Fibroblast of villous mesenchyme (primary cell): ENCODE data around the gene LMX1A. TPM values are rescaled to one million over a fixed set of nuclear protein-coding genes. Genes with fewer than 3 reads are reported as not detected.

Experiments
- DNase-seq: peaks from one replicate; pipeline ENCODE4 v3.0.0-alpha.2; 2010; ENCODE audit warnings: low read depth
- H3K4me3 ChIP-seq: 2 replicates; pipeline ENCODE4 v1.5.1; 2011; ENCODE audit warnings: low read depth, mild to moderate bottlenecking, low read length
- total RNA-seq: library from RNA; depleted of rRNA; stranded (reverse); fragments of >200 nt; gene quantifications from 2 replicates; pipeline ENCODE4 v1.2.3, GENCODE V29; 2012
- TF ChIP-seq, protein P1 (sequence below): IDR thresholded peaks from 2 replicates; pipeline ENCODE4 v1.5.1; 2012; ENCODE audit warnings: low read depth, mild to moderate bottlenecking, low read length; ENCODE audit not compliant: insufficient read depth

LMX1A gene
- total RNA-seq, 1 donor = not detected

DNA sequence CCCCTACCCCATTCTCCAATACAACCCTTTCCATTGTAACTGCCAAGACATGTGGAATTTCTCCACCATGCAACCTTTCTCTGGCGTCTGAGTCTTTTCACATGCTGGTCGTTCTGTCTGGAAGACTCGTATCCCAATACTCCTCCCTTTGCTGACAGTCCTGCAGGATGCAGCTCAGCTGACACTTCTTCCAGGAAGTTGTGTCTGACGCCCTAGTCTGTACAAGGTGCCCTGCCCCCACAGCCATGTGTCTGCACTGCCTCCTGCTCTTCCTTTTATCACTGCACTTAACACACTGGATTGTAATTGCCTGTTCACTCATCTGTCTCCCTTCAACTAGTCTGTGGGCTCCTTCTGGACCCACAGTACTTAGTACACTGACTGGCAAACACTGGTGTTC is 188.0 kb downstream of the LMX1A start:
- TF ChIP-seq, protein P1, sequence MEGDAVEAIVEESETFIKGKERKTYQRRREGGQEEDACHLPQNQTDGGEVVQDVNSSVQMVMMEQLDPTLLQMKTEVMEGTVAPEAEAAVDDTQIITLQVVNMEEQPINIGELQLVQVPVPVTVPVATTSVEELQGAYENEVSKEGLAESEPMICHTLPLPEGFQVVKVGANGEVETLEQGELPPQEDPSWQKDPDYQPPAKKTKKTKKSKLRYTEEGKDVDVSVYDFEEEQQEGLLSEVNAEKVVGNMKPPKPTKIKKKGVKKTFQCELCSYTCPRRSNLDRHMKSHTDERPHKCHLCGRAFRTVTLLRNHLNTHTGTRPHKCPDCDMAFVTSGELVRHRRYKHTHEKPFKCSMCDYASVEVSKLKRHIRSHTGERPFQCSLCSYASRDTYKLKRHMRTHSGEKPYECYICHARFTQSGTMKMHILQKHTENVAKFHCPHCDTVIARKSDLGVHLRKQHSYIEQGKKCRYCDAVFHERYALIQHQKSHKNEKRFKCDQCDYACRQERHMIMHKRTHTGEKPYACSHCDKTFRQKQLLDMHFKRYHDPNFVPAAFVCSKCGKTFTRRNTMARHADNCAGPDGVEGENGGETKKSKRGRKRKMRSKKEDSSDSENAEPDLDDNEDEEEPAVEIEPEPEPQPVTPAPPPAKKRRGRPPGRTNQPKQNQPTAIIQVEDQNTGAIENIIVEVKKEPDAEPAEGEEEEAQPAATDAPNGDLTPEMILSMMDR = no peak
- no peak overlapping the region for H3K4me3 ChIP-seq
- DNase-seq = no peak

- no peak for DNase-seq
Measured at GRCh38 chr1:165162671-165163241, 193.8 kb downstream of the LMX1A start.

GRCh38 chr1:165161130-165161529 is 195.4 kb downstream of the LMX1A start:
- DNase-seq = no peak
- TF ChIP-seq, protein P1 = no peak
- no peak overlapping the region for H3K4me3 ChIP-seq

More at GRCh38 chr1:165162671-165163241, 193.8 kb downstream of the LMX1A start:
- TF ChIP-seq, protein P1 = no peak
- H3K4me3 ChIP-seq = no peak overlapping the region

GRCh38 chr1:165153182-165153581 is 203.3 kb downstream of the LMX1A start:
- TF ChIP-seq, protein P1 = no peak
- H3K4me3 ChIP-seq = no peak overlapping the region
- no peak for DNase-seq

- TF ChIP-seq, protein P1 = no peak
- DNase-seq = no peak
- no peak overlapping the region for H3K4me3 ChIP-seq
Measured at GRCh38 chr1:165152727-165153126, 203.8 kb downstream of the LMX1A start.

DNA sequence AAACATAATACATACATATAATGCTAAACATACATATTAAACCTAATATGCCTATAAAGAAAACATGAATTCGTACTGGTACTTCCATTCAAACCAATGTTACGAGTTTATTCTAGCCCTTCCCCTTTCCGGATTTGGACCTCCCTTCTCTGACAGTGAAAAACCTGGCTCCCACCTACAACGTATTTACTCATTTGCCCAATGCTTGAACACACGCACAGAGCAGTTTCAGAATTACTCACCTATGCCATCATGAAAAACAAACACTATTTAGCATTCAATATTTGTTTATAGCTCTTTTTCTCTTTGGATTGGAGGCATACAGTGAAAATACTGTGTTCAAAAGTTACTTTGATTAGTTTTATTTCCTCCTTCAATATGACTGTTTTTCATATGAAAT is 204.4 kb downstream of the LMX1A start:
- TF ChIP-seq, protein P1 = no peak
- H3K4me3 ChIP-seq = no peak overlapping the region
- DNase-seq = no peak

Other genes with a start within 250 kb of the LMX1A start
- gene RXRG, start 88.4 kb upstream of the LMX1A start, total RNA-seq = not detected in 2 replicates
- gene LRRC52, start 187.3 kb upstream of the LMX1A start, total RNA-seq = not detected in 2 replicates